ENCODE measurements around the gene COMTD1.
"Not testable (repeated sequence)": the region's sequence is repeated elsewhere in the genome, so short reads cannot be mapped to it uniquely, and the experiment has no call there.

The COMTD1 gene

DNA sequence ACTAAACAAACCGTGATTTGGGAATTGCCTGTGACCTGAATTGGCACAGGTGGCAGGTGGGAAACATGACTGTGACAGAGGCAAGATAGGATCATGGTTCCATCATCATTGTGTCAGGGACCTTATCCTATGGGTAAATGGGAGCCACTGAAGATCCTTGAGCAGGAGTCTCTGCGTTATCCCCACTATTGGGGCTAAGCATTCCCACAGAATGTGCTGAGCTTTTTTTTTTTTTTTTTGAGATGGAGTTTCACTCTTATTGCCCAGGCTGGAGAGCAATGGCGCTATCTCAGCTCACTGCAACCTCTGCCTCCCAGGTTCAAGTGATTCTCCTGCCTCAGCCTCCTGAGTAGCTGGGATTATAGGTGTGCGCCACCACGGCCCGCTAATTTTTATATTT lies 35.8 kb downstream of the COMTD1 start:
- H3K9me3 ChIP-seq (ENCODE audit: control insufficient read depth, insufficient read depth, low read depth, low read length); H3K4me1 ChIP-seq (ENCODE audit: control insufficient read depth, insufficient read depth, low read length); H3K36me3 ChIP-seq (ENCODE audit: control insufficient read depth in 2 of 2, insufficient read depth in 1 of 2, low read length in 2 of 2); H3K27ac ChIP-seq (ENCODE audit: extremely low read depth, low read depth, low read length); H3K4me3 ChIP-seq (ENCODE audit: low read depth, low read length): not testable (repeated sequence)
- ChIA-PET CTCF (interaction anchor here (1.4 kb wide), 1 partner anchor 31 kb away, joined by 4 read pairs; no protein-coding TSS in a partner anchor), POLR2A (interaction anchor here (0.6 to 4.0 kb wide), 2 partner anchors 11 to 17 kb away, joined by 3 to 18 read pairs; partner anchors contain the start of gene VDAC2)
- TF ChIP-seq ZNF16 (tag by site-specific recombination; IDR thresholded peaks at IDR 0.05; ENCODE audit: low read depth) = peak; percentile 75; the same call in 1 of the 2 replicates

DNA sequence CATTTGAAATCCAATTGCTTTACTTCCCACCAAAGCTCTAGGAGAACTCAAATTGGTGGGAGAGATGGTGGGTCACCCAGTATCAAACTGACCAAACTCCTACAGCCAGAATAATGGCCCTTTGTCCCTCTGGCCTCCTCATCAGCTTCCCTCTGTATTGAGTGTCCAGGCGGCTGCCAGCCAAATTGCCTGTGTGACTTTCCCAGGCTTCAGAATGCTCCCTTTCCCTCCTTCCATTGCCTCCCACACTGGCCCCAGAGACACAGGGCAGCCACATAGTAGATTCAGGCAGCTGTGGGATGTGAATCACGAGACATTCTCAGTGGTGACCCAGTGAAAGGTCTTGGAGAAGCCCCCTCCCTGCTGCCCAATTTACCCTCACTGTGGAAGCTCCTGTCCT lies 37.9 kb downstream of the COMTD1 start:
- no peaks in the 10 kb centered on the region for H3K9me3 ChIP-seq (ENCODE audit: control insufficient read depth, insufficient read depth, low read depth, low read length)
- no peak overlapping the region for H3K27ac ChIP-seq (ENCODE audit: extremely low read depth, low read depth, low read length)
- H3K4me1 ChIP-seq (ENCODE audit: control insufficient read depth, insufficient read depth, low read length) = no peaks in the 10 kb centered on the region
- H3K4me3 ChIP-seq (ENCODE audit: low read depth, low read length) = no peak overlapping the region
- ChIA-PET CTCF (interaction anchor here (0.6 to 2.8 kb wide), 3 partner anchors 10 to 954 kb away, joined by 3 to 15 read pairs (median 3); no protein-coding TSS in a partner anchor), POLR2A (no interaction called here)
- no peaks in the 10 kb centered on the region for H3K36me3 ChIP-seq (ENCODE audit: control insufficient read depth in 2 of 2, insufficient read depth in 1 of 2, low read length in 2 of 2)
- no peak for TF ChIP-seq ZNF335 (tag by site-specific recombination; conservative IDR thresholded peaks at IDR 0.05)
- TF ChIP-seq KLF1 (tag by site-specific recombination; IDR thresholded peaks at IDR 0.05) = no peak
- TF ChIP-seq ZNF777 (tag by site-specific recombination; IDR thresholded peaks at IDR 0.05; ENCODE audit: borderline replicate concordance) = no peak
- no peak for TF ChIP-seq ZNF629 (tag by site-specific recombination; IDR thresholded peaks at IDR 0.05)
- no peak for TF ChIP-seq ZNF48 (tag by site-specific recombination; IDR thresholded peaks at IDR 0.05)
- no peak for TF ChIP-seq PRDM2 (tag by site-specific recombination; IDR thresholded peaks at IDR 0.05; ENCODE audit: borderline replicate concordance)
- no peak for TF ChIP-seq ZNF624 (tag by site-specific recombination; IDR thresholded peaks at IDR 0.05)
- no peak for TF ChIP-seq ZNF768 (tag by site-specific recombination; IDR thresholded peaks at IDR 0.05)
- TF ChIP-seq, protein P1, sequence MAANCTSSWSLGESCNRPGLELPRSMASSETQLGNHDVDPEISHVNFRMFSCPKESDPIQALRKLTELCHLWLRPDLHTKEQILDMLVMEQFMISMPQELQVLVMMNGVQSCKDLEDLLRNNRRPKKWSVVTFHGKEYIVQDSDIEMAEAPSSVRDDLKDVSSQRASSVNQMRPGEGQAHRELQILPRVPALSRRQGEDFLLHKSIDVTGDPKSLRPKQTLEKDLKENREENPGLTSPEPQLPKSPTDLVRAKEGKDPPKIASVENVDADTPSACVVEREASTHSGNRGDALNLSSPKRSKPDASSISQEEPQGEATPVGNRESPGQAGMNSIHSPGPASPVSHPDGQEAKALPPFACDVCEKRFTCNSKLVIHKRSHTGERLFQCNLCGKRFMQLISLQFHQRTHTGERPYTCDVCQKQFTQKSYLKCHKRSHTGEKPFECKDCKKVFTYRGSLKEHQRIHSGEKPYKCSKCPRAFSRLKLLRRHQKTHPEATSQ (tag by site-specific recombination; IDR thresholded peaks at IDR 0.05) = no peak
- no peak for TF ChIP-seq SALL2 (tag by site-specific recombination; IDR thresholded peaks at IDR 0.05; ENCODE audit: borderline replicate concordance)
- no peak for TF ChIP-seq ZNF239 (tag by site-specific recombination; IDR thresholded peaks at IDR 0.05)
- no peak for TF ChIP-seq OVOL3 (tag by site-specific recombination; IDR thresholded peaks at IDR 0.05)
- TF ChIP-seq ZNF488 (tag by site-specific recombination; IDR thresholded peaks at IDR 0.05) = no peak
- TF ChIP-seq ZNF138 (tag by site-specific recombination; IDR thresholded peaks at IDR 0.05; ENCODE audit: borderline replicate concordance) = no peak
- no peak for TF ChIP-seq ZNF155 (tag by site-specific recombination; IDR thresholded peaks at IDR 0.05)

Data from HEK293 (cell line).